Measurements from ENCODE around the gene PPIG. TPM values are rescaled to one million over a fixed set of nuclear protein-coding genes. Genes with fewer than 3 reads are reported as not detected.

PPIG gene
- total and polyA plus RNA-seq, 2 donors (not counting 3 experiments of a cell fraction or from before 2014, with no cell fraction given) = 13.4 to 44.9 TPM

DNA sequence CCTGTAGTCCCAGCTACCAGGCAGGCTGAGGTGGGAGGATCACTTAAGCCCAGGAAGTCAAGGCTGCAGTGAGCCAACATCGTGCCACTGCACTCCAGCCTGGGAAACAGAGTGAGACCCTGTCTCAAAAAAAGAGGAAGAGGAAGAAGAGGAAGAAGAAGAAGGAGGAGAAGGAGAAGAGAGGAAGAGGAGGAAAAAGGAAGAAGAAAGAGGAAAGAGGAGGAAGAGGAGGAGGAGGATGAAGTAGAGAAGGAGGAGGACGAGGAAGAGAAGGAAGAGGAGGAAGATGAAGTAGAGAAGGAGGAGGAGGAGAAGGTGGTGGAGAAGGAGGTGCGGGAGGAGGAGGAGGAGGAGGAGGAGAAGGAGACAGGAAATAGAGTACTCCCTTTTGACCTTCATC lies 72.0 kb downstream of the PPIG start:
- DNase-seq (ENCODE audit: low read depth, low spot score) = no peak
- BruUV-seq (replicated peaks) = no TSS peak
- CTCF ChIA-PET = interaction anchor here (1.3 kb wide), 1 partner anchor 12 kb away, joined by 5 read pairs; no protein-coding TSS in a partner anchor
- intact Hi-C loops (cut with micrococcal nuclease) (no loop called here), dilution Hi-C loops (cut with MboI; ENCODE audit: extremely low pct_ligation_motif_present, low sequenced_read_pairs) (no loop called here)
- no peaks in the 10 kb centered on the region for H3K36me3 ChIP-seq (ENCODE audit: control insufficient read depth in 2 of 2, extremely low read depth in 1 of 2, insufficient read depth in 2 of 2, low read length in 2 of 2)
- no peak overlapping the region for H2AFZ ChIP-seq (ENCODE audit: low read depth, low read length)
- no peaks in the 10 kb centered on the region for H3K4me1 ChIP-seq (ENCODE audit: control insufficient read depth, extremely low read depth, insufficient read depth, low read length)
- H3K27me3 ChIP-seq (ENCODE audit: control insufficient read depth in 2 of 2, insufficient read depth in 2 of 2, low read length in 2 of 2) = peaks cover 6 to 10% of the 10 kb centered on the region in 2 experiments
- TF ChIP-seq FOS (IDR thresholded peaks at IDR 0.05; ENCODE audit: borderline replicate concordance, insufficient read depth, low read length) (no peak), MYC (IDR thresholded peaks at IDR 0.05; ENCODE audit: low read depth, low read length) (no peak)
- POLR2A ChIA-PET = no interaction called here
- H3K9ac ChIP-seq (replicated peaks; ENCODE audit: extremely low read depth, insufficient read depth, low read length) = no peak overlapping the region
- no peak overlapping the region for H3K4me2 ChIP-seq (ENCODE audit: insufficient read depth, low read length)
- H3K27ac ChIP-seq (ENCODE audit: insufficient read depth, low read depth, low read length) = no peak overlapping the region
- H3K9me1 ChIP-seq (replicated peaks; ENCODE audit: control insufficient read depth, extremely low read depth, insufficient read depth, low read length) = no peaks in the 10 kb centered on the region
- no peaks in the 10 kb centered on the region for H3K79me2 ChIP-seq (ENCODE audit: control insufficient read depth, insufficient read depth, low read length)
- no peak for FAIRE-seq
- H3K4me3 ChIP-seq (replicated peaks in 1 of 3; ENCODE audit: insufficient read depth in 1 of 3, low read depth in 1 of 3, low read length in 3 of 3) = no peak overlapping the region
- no peaks in the 10 kb centered on the region for H4K20me1 ChIP-seq (replicated peaks; ENCODE audit: control insufficient read depth, extremely low read depth, insufficient read depth, low read length)
- H3K9me3 ChIP-seq (replicated peaks; ENCODE audit: control insufficient read depth, insufficient read depth, low read length) = no peaks in the 10 kb centered on the region

- Histone ChIP-seq H3K9ac (replicated peaks; ENCODE audit: extremely low read depth, insufficient read depth, low read length) (no peak overlapping the region), H3K36me3 (ENCODE audit: control insufficient read depth in 2 of 2, extremely low read depth in 1 of 2, insufficient read depth in 2 of 2, low read length in 2 of 2) (no peaks in the 10 kb centered on the region), H4K20me1 (replicated peaks; ENCODE audit: control insufficient read depth, extremely low read depth, insufficient read depth, low read length) (no peaks in the 10 kb centered on the region), H3K9me1 (replicated peaks; ENCODE audit: control insufficient read depth, extremely low read depth, insufficient read depth, low read length) (no peaks in the 10 kb centered on the region), H3K4me3 (replicated peaks in 1 of 3; ENCODE audit: insufficient read depth in 1 of 3, low read depth in 1 of 3, low read length in 3 of 3) (no peak overlapping the region), H3K79me2 (ENCODE audit: control insufficient read depth, insufficient read depth, low read length) (no peaks in the 10 kb centered on the region), H3K27ac (ENCODE audit: insufficient read depth, low read depth, low read length) (no peak overlapping the region), H3K4me2 (ENCODE audit: insufficient read depth, low read length) (no peak overlapping the region), H3K9me3 (replicated peaks; ENCODE audit: control insufficient read depth, insufficient read depth, low read length) (no peaks in the 10 kb centered on the region), H3K27me3 (ENCODE audit: control insufficient read depth in 2 of 2, insufficient read depth in 2 of 2, low read length in 2 of 2) (peaks cover 3 to 6% of the 10 kb centered on the region in 2 experiments), H2AFZ (ENCODE audit: low read depth, low read length) (no peak overlapping the region), H3K4me1 (ENCODE audit: control insufficient read depth, extremely low read depth, insufficient read depth, low read length) (no peaks in the 10 kb centered on the region)
- FAIRE-seq = no peak
- ChIA-PET POLR2A (no interaction called here), CTCF (no interaction called here)
- DNase-seq (ENCODE audit: low read depth, low spot score) = no peak
- intact Hi-C loops (cut with micrococcal nuclease) = no loop called here
- BruUV-seq (replicated peaks) = no TSS peak
- dilution Hi-C loops (cut with MboI; ENCODE audit: extremely low pct_ligation_motif_present, low sequenced_read_pairs) = no loop called here
- no peak for TF ChIP-seq POLR2AphosphoS5 (IDR thresholded peaks at IDR 0.05; ENCODE audit: insufficient read depth, low read depth, low read length)
- no peak for TF ChIP-seq EZH2 (IDR thresholded peaks at IDR 0.05; ENCODE audit: borderline replicate concordance, low read depth, low read length, severe bottlenecking)
- TF ChIP-seq, protein P1, sequence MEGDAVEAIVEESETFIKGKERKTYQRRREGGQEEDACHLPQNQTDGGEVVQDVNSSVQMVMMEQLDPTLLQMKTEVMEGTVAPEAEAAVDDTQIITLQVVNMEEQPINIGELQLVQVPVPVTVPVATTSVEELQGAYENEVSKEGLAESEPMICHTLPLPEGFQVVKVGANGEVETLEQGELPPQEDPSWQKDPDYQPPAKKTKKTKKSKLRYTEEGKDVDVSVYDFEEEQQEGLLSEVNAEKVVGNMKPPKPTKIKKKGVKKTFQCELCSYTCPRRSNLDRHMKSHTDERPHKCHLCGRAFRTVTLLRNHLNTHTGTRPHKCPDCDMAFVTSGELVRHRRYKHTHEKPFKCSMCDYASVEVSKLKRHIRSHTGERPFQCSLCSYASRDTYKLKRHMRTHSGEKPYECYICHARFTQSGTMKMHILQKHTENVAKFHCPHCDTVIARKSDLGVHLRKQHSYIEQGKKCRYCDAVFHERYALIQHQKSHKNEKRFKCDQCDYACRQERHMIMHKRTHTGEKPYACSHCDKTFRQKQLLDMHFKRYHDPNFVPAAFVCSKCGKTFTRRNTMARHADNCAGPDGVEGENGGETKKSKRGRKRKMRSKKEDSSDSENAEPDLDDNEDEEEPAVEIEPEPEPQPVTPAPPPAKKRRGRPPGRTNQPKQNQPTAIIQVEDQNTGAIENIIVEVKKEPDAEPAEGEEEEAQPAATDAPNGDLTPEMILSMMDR (IDR thresholded peaks at IDR 0.05; ENCODE audit: extremely low read depth in 1 of 2, insufficient read depth in 1 of 2, low read depth in 1 of 2, low read length in 2 of 2) = no peak
- no peak for TF ChIP-seq FOS (IDR thresholded peaks at IDR 0.05; ENCODE audit: borderline replicate concordance, insufficient read depth, low read length)
- no peak for TF ChIP-seq MYC (IDR thresholded peaks at IDR 0.05; ENCODE audit: low read depth, low read length)
- TF ChIP-seq POLR2A (IDR thresholded peaks at IDR 0.05; ENCODE audit: low read depth, low read length) = no peak
- TF ChIP-seq JUN (IDR thresholded peaks at IDR 0.05; ENCODE audit: borderline replicate concordance, insufficient read depth, insufficient read length, low read depth) = no peak
- no peak for TF ChIP-seq GATA2 (IDR thresholded peaks at IDR 0.05; ENCODE audit: insufficient read depth, insufficient read length, low read depth, low read length)
- TF ChIP-seq MAX (IDR thresholded peaks at IDR 0.05; ENCODE audit: insufficient read depth, insufficient read length) = no peak
Measured at GRCh38 chr2:169658877-169659276, 74.7 kb downstream of the PPIG start.
